Mucosa of stomach (tissue), 1 donor: Measurements from ENCODE around the gene FBF1.

ENCODE experiments used
- H3K27me3 ChIP-seq: one replicate; pipeline ENCODE4 v1.7.0; 2013; ENCODE audit warnings: mild to moderate bottlenecking, low read length; ENCODE audit not compliant: control insufficient read depth, insufficient read depth
- H3K36me3 ChIP-seq: one replicate; pipeline ENCODE4 v1.7.0; 2013; ENCODE audit warnings: low read length; ENCODE audit not compliant: control insufficient read depth, insufficient read depth
- H3K4me1 ChIP-seq: one replicate; pipeline ENCODE4 v1.7.0; 2013; ENCODE audit warnings: mild to moderate bottlenecking, low read length; ENCODE audit not compliant: control insufficient read depth, insufficient read depth
- H3K4me3 ChIP-seq: one replicate; pipeline ENCODE4 v1.7.0; 2013; ENCODE audit warnings: low read length
- H3K9ac ChIP-seq: one replicate; pipeline ENCODE4 v1.7.0; 2013; ENCODE audit warnings: mild to moderate bottlenecking, low read length, moderate library complexity
- H3K9me3 ChIP-seq: one replicate; pipeline ENCODE4 v1.7.0; 2013; ENCODE audit warnings: mild to moderate bottlenecking, low read length, moderate library complexity; ENCODE audit not compliant: control insufficient read depth
- donor health status: Pancreatic carcinoma.

The FBF1 gene

DNA sequence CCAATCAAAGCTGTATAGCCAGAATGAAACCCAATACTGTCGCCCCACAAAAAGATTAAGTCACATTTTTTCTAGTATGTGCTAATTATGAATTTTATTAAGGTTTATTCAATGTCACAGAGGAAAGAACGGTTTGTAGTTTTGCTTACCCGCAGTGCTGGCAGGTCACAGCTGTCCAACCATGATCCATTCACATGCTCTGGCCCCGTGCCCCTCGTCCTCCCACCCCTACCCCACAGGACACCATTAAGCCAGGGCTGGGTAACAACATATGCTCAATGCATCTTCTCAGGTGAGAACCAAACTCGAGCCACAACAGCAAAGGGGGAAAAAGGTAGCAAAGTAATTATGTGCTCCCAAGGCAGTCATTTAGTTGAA, 589 bp upstream of the FBF1 start:
- peak overlapping the region; percentile 79 for H3K9ac ChIP-seq
- H3K36me3 ChIP-seq = peaks cover 4% of the 10 kb centered on the region
- no peaks in the 10 kb centered on the region for H3K9me3 ChIP-seq
- H3K4me1 ChIP-seq = peaks cover 5% of the 10 kb centered on the region
- no peaks in the 10 kb centered on the region for H3K27me3 ChIP-seq
- H3K4me3 ChIP-seq = no peak overlapping the region

- Histone ChIP-seq H3K36me3 (no peaks in the 10 kb centered on the region), H3K9ac (no peak overlapping the region), H3K4me3 (no peak overlapping the region), H3K4me1 (peaks cover 5% of the 10 kb centered on the region), H3K9me3 (no peaks in the 10 kb centered on the region), H3K27me3 (no peaks in the 10 kb centered on the region)
Observed at GRCh38 chr17:75937652-75938051, 3.2 kb downstream of the FBF1 start.

DNA sequence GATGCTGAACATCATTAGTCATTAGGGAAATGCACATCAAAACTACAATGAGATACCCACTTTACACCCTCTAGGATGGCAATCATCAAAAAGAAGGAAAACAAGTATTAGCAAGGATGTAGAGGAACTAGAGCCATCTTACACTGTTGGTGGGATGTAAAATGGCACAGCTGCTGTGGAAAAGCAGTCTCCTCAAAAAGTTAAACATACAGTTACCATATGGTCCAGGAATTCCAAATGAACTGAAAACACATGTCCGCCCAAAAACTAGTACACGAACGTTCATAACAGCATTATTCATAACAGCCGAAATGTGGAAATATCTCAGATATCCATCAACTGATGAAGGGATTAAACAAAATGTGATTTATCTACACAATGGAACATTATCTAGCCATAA, 7.0 kb downstream of the FBF1 start:
- Histone ChIP-seq H3K4me3 (no peak overlapping the region), H3K9me3 (no peaks in the 10 kb centered on the region), H3K9ac (no peak overlapping the region), H3K4me1 (no peaks in the 10 kb centered on the region), H3K36me3 (no peaks in the 10 kb centered on the region), H3K27me3 (no peaks in the 10 kb centered on the region)

GRCh38 chr17:75932852-75933251, 8.0 kb downstream of the FBF1 start:
- no peaks in the 10 kb centered on the region for H3K36me3 ChIP-seq
- no peaks in the 10 kb centered on the region for H3K9me3 ChIP-seq
- H3K27me3 ChIP-seq = no peaks in the 10 kb centered on the region
- no peak overlapping the region for H3K9ac ChIP-seq
- no peak overlapping the region for H3K4me3 ChIP-seq
- no peaks in the 10 kb centered on the region for H3K4me1 ChIP-seq

GRCh38 chr17:75931062-75931461, 9.8 kb downstream of the FBF1 start:
- Histone ChIP-seq H3K9me3 (no peaks in the 10 kb centered on the region), H3K4me1 (peaks cover 8% of the 10 kb centered on the region), H3K4me3 (no peak overlapping the region), H3K36me3 (no peaks in the 10 kb centered on the region), H3K9ac (no peak overlapping the region), H3K27me3 (no peaks in the 10 kb centered on the region)

DNA sequence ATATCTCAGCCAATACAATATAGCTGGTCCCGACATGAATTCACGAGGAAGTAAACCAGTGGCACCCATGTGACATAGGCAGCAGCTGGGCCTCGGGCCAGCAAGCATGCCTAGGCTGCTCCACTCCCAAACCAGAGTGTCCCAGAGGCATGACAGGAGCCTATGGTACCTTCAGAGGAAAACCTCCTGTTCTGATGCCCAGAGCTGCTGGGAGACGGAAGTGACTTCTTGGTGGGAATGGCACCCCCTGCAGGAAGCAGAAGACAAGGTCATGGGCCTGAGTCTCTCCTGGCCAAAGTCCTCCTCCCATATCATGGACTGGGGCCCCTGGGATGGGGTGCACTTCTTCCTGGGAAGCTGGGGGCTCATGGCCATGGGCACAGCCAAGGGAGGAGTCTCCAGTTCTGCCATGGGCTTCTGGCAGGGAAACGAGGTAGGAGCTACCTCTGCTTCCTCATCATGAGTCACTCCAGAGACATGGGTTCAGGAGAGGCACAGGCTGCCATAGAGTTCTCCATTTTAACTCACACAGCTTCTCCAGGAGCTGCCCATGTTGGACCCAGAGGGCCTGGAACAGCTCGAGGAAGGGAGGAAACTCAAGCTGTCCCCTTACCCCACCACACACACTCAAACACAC, 13.4 kb downstream of the FBF1 start:
- peaks cover 8% of the 10 kb centered on the region for H3K4me1 ChIP-seq
- H3K36me3 ChIP-seq = no peaks in the 10 kb centered on the region
- H3K9ac ChIP-seq = no peak overlapping the region
- H3K27me3 ChIP-seq = no peaks in the 10 kb centered on the region
- no peak overlapping the region for H3K4me3 ChIP-seq
- no peaks in the 10 kb centered on the region for H3K9me3 ChIP-seq

DNA sequence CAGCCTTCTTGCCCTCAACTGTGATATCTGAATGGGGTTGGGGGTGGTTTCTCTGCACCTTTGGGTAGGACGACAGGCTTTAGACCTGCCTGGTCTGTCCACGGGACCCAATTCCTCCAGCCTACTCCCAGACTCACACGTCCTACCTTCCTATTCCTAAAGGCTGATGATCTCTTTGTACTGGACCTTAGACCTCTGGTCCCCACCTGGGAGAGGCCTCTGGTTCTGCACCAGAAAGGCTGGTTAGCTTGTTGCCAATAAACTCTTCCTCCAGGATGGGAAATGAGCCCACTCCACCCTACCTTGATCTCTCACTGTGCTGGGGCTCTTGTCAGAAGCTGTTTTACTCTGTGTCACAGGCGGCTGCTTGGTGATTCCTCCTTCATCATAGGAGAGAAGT, 14.4 kb downstream of the FBF1 start:
- peaks cover 8% of the 10 kb centered on the region for H3K4me1 ChIP-seq
- H3K36me3 ChIP-seq = no peaks in the 10 kb centered on the region
- H3K27me3 ChIP-seq = no peaks in the 10 kb centered on the region
- H3K9ac ChIP-seq = no peak overlapping the region
- H3K9me3 ChIP-seq = no peaks in the 10 kb centered on the region
- no peak overlapping the region for H3K4me3 ChIP-seq

DNA sequence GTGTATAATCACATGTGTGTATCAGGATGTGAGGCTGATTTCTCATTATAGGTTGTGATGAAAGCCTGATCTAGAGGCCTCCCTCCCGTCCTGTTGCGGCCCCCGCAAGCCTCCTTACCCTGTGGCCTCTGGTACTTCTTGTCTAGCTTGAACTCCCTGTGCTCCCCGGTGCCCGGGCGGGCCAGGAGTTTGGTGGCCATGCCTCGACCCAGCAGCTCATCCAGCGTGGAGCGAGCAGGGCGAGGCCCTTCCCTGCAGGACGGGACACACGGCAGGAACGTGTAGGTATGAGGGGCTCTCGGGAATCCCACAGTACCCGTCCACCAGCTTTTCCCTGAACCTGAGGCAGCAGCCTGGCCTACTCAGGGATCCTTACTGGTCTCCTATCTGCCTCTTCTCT, 14.9 kb downstream of the FBF1 start:
- no peaks in the 10 kb centered on the region for H3K9me3 ChIP-seq
- H3K4me3 ChIP-seq = no peak overlapping the region
- no peaks in the 10 kb centered on the region for H3K36me3 ChIP-seq
- H3K27me3 ChIP-seq = no peaks in the 10 kb centered on the region
- H3K9ac ChIP-seq = no peak overlapping the region
- H3K4me1 ChIP-seq = peaks cover 8% of the 10 kb centered on the region

DNA sequence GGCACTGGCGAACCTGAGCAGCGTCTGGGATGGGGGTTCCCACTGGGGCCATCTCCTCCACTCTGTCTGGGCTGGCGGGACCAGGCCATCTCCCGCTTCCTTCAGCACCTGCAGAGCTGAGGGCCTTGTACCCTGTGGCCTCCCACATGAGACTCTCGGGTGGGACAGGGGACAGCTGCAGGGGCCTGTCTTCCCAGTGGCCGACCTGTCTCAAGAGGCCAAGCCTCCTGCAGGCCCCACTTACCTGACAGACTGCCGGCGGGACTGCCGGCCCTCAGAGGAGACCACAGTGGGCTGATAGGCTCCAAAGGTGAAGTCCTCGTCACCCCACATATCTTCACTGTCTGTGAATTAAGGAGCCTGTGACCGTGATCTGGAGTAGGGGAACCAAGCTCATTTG, 15.7 kb downstream of the FBF1 start:
- Histone ChIP-seq H3K27me3 (no peaks in the 10 kb centered on the region), H3K9ac (no peak overlapping the region), H3K4me3 (no peak overlapping the region), H3K4me1 (peaks cover 8% of the 10 kb centered on the region), H3K9me3 (no peaks in the 10 kb centered on the region), H3K36me3 (no peaks in the 10 kb centered on the region)

DNA sequence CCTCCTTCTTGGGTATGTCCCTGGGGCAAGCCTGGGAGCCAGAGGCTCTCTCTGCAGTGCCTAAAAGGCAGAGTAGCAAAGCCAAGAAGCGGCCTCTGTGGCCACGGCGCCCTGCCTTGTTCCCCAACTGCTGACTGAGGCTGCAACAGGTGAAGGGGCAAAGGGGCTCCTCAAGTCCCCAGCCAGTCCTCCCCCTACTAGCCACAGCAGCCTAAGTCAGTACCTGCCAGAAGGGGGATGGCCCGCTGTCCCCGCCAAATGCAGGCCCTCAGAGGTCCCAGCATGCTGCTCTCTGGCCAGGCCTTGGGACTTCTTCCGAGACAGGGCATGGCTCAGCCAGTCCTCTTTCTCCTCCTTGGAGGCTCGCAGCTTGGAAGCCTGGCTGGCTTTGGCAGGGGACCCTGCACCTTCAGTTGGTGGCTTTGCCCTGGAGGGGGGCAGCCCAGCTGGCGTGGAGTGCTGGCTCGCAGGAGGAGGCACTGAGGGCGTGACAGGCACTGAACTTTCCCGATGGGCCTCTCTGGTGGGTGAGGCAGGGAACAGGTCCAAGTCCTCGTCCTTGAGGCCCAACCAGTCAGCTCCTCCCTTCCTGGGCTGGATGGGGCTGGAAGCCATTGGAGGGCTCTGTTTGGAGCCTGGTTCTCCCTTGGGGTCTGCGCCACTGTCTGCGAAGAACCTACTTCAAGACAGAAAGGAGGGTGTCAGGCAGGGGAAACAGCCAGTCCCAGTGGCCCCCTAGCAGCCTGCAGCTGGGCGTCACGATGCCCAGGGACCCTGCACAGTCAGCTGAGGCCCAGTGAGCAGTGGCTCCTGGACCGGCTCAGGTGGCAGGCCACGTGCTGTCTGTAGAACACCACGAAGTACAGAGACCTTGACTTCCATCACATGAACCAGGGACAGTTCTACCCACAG, 17.6 kb downstream of the FBF1 start:
- Histone ChIP-seq H3K4me3 (no peak overlapping the region), H3K9ac (no peak overlapping the region), H3K9me3 (no peaks in the 10 kb centered on the region), H3K27me3 (no peaks in the 10 kb centered on the region), H3K36me3 (no peaks in the 10 kb centered on the region), H3K4me1 (peaks cover 8% of the 10 kb centered on the region)

- Histone ChIP-seq H3K9ac (no peak overlapping the region), H3K36me3 (no peaks in the 10 kb centered on the region), H3K4me1 (peaks cover 4% of the 10 kb centered on the region), H3K27me3 (no peaks in the 10 kb centered on the region), H3K4me3 (no peak overlapping the region), H3K9me3 (no peaks in the 10 kb centered on the region)
Observed at GRCh38 chr17:75922173-75922961, 18.5 kb downstream of the FBF1 start.

GRCh38 chr17:75921596-75921995, 19.2 kb downstream of the FBF1 start:
- no peak overlapping the region for H3K4me3 ChIP-seq
- no peaks in the 10 kb centered on the region for H3K9me3 ChIP-seq
- no peaks in the 10 kb centered on the region for H3K36me3 ChIP-seq
- H3K27me3 ChIP-seq = no peaks in the 10 kb centered on the region
- H3K4me1 ChIP-seq = no peaks in the 10 kb centered on the region
- no peak overlapping the region for H3K9ac ChIP-seq
